NCI-H146 treated with DMSO at 0.1 percent for 48 hours (cell line): Measurements from ENCODE around the gene C6orf89.

ENCODE experiments used
- DNase-seq: peaks from one replicate; lab custom pipeline; 2025; ENCODE audit not compliant: unreplicated experiment; lab: John Stamatoyannopoulos, UW

C6orf89 gene

DNA sequence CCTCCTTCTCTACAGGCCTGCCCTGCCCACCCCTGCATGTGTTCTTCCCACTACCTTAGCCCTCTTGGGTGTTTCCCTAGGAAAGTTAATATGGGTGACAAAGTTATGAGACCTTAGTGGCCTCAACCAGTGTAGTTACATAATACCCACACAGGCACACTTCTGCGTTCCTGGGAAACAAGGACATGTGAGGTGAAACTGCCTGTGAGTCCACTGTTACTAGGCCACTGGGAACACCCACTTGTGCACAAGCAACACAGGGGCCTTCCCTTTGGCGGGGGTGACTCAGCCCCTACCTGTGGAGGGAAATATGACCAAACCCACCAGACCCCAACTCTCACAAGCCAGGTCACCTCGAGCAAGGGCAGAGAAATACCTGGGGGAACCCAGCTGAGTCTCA is 81.5 kb downstream of the C6orf89 start:
- DNase-seq = no peak

DNA sequence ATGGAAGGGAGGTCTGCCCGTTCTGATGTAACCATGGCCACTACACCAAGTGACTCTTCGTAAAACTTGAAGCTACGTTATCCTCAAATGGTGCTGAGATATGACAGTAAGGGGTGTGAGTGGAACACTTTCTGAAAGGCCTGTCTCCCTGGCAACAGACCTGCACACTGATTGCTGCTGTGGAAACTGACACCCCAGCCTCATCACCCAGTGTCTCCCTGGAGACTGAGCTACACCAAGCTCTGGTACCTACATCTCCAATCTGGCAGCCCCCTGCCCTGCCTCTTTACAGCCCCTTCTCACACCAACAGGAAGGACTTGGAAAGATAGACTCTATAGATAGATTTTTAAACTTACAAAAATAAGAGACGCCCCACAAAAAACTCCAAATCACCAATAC is 82.0 kb downstream of the C6orf89 start:
- DNase-seq = no peak

- DNase-seq = no peak
Measured at GRCh38 chr6:36968266-36968977, 82.7 kb downstream of the C6orf89 start.

- DNase-seq = no peak
Measured at GRCh38 chr6:36969240-36969691, 83.5 kb downstream of the C6orf89 start.

GRCh38 chr6:36969988-36970891 is 84.5 kb downstream of the C6orf89 start:
- DNase-seq = no peak

DNA sequence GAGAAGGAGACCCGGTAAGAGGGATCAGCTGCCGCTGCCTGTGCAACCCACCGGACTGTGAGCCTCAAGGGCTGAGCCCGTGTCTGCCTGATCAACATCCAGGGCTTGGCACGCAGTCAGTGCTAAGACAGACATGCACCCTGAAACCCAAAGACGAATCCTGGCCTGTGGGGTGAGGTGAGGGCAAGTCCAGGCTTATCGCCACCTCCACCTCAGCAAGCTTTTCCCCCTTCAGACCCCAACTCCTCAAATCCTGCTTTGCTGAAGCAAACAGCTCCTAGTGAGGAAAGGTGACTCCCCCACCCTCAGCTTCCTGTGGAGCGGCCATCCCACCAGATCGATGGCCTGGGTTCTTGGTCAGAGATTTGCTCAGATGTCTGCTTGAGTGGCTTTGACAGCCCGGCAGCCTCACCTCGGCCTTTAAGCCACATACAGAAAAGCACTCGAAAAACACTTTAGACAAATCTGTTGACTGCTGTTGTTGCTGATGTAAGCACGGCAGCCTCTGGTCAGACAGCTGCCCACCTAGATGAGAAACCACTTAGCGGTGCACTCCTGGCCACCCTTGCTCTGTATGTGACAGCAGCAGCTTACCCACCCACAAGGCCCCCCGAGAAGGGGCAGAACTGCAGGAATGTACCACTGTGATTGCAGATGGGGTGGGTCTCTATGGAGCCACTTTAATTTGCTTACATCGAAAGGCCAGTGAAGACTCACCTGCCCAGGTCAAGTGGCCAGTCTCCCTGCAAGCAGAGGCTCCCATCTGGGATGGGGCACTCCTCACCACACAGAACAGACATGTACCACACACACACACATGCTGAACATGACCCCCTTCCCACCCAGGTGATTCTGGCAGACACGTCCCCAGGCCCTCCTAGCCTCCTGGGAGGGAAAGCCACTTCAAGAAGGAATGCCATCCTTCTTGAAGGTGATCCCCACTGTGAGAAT is 85.4 kb downstream of the C6orf89 start:
- no peak for DNase-seq

DNA sequence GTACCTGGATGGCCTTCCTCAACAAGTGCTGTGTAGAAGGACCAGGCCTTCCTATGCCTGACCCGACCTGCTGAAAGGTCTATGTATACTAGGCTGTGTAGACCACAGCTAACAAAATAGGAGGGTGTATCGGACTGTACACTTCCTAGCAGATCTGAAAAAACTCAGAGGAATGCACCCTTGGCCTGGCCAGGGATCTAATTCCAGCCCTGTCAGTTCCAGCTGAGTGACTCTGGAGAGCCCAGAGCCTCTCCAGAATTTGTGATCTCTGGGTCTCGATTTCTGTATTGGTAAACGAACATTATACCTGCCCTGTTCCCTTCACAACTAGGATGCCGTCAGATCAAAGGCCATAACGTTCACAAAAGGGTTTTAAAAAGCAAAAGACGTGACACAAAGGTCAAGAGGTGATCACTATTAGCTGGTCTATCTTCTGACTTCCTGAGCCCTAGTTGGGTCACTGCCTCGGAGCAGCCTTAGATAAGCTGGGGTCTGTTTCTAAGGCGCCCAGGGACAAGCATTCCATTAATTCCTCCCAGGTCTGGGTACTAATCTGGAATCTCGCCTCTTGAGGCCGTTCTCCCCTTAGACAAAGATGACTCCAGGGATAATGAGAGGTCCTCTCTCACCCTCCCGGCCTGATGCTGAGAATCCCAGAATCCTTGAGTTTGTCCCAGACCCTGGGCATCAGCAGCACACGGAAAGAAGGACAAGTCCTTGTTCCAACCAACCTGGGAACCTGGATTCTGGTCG is 86.3 kb downstream of the C6orf89 start:
- no peak for DNase-seq

- DNase-seq = no peak
Measured at GRCh38 chr6:36973190-36973589, 87.4 kb downstream of the C6orf89 start.

DNA sequence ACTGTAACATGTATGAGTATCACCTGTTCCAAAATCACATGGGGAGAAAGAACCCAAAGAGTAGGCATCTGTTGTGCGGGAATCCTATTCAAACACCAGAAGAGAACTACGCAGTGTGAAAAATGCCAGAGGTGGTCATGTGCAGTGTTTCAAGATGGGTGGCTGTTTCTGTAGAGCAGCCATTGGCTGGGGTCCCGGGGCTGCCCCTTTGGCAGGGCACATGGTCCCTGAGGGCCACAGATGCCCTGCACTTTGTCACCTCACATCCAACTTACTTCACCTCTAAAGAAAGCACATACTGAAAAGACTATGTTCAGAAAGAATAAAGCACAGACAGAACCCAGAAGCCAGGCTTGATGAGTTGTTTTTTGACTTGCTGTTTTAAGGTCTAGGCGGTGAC is 87.9 kb downstream of the C6orf89 start:
- no peak for DNase-seq

GRCh38 chr6:36975231-36976006 is 89.7 kb downstream of the C6orf89 start:
- no peak for DNase-seq

GRCh38 chr6:36976007-36976264 is 90.2 kb downstream of the C6orf89 start:
- DNase-seq = no peak

DNA sequence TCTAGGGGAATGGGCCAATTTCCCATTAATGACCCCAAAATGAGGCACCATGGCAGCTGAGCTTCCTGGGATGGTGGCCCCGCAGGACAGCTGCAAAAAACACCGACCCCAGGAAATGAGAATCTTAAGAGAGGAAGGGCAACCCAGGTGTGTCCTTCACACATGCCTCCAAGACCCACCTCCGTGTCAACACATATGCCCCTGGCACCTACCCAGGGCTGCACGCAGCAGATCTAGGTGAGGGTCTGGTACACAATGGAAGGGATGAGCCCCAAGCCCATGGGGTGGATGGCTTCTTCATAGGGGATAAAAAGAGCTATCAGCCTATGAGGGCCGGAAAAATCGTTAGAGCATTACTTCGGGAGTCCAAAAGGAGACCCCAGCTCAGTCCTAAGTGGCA is 90.8 kb downstream of the C6orf89 start:
- DNase-seq = no peak

- no peak for DNase-seq
Measured at GRCh38 chr6:36976931-36977330, 91.2 kb downstream of the C6orf89 start.

DNA sequence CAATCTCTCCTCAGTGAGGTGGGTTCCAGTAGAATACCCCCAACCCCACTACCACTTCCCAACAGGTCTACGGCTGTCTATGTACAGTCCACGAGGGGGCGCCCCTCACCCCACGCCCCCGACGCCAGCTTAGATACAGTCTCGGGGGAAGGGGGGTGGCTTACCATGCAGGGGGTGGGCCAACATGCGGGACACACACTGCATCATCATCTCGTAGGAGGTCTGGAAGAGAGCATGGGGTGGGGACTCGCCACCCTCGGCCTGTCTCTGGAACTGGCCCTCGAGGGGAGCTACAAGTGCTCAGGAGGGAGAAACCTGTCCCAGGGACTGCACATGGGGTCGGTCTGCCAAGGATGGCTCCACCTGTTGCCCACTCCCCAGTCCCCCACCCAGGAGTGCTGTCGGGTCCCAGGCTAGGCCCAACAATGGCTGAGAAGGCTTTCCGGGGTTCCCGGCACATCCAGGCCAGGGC is 91.8 kb downstream of the C6orf89 start:
- DNase-seq = no peak
